GM18870 (cell line): ENCODE results near the gene NMRK1.
A peak's percentile ranks its signal among the peaks of the same experiment; 100 is the strongest.

Experiments used
- ATAC-seq: cut with Tn5 transposase; IDR thresholded peaks from one replicate; pipeline ENCODE4 v1.9.1; 2021; ENCODE audit warnings: moderate library complexity; ENCODE audit not compliant: unreplicated experiment

Gene NMRK1

GRCh38 chr9:75102177-75102790 is 14.3 kb upstream of the NMRK1 start:
- ATAC-seq = no peak

GRCh38 chr9:75101004-75101588 is 13.1 kb upstream of the NMRK1 start:
- ATAC-seq = no peak

GRCh38 chr9:75096796-75097195 is 8.8 kb upstream of the NMRK1 start:
- ATAC-seq = no peak

- ATAC-seq = no peak
Observed at GRCh38 chr9:75092766-75093165, 4.8 kb upstream of the NMRK1 start.

DNA sequence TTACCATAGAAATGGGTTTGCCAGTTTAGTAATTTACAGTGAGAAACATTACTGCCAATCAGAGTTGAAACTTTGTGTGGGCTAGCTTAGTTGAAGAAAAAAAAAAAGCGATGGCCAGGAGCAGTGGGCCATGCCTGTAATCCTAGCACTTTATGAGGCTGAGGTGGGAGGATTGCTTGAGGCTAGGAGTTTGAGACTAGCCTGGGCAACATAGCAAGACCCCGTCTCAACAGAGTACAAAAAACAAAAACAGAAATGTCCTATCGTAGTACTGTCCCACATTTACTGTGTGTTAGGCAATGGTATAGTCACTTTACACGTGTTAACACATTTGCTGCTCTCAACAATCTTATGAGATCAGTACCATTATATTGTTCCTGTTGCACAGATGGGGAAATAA is 2.6 kb upstream of the NMRK1 start:
- ATAC-seq = no peak

DNA sequence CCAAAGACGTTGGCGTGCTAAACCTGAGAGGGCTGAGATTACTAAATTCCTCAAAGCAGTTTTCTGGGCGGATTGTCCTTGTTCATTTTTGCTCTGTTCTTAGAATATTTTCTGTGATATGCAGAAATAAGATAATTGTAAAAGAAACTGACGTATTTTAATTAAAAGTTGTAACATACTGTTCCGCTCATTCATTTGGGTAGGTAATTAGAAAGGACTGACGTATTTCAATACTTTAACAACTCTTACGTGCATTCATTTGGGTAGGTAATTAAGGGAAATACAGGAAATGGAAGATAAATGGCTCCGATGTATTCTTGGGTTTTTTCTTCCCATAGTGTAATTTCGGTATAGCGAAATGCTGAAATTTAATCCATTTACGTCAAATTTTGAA is 1.4 kb upstream of the NMRK1 start:
- no peak for ATAC-seq

- ATAC-seq = peak; percentile 44
Observed at GRCh38 chr9:75088646-75089372, 854 bp upstream of the NMRK1 start.

GRCh38 chr9:75087289-75087823 is 599 bp downstream of the NMRK1 start:
- ATAC-seq = peak; percentile 38

DNA sequence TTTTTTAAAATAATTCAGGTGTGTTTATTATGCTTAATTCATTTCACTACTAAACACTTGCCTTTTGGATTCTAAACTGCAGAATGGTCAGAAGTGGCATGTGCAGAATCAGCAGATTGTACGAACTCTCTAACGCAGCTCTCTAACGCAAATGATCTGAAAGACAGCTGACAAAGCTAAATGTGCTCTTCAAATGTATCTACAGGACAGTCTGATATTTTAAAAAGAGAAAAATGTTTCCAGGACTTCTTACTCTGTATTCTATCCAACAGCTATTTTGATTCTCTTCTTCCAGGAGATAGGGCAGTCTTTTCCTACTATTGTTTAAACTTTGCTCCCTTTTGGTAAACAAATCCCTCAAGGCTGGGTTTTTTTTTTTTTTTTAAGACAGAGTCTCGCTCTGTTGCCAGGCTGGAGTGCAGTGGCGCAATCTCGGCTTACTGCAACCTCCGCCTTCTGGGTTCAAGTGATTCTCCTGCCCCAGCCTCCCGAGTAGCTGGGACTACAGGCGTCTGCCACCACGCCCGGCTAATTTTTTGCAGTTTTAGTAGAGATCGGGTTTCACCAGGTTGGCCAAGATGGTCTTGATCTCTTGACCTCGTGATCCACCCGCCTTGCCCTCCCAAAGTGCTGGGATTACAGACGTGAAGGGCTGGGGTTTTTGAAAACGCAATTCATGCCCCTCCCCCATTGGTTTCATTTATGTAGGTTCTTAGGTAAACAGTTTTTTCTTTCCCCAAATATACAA is 1.2 kb downstream of the NMRK1 start:
- ATAC-seq = no peak

- no peak for ATAC-seq
Observed at GRCh38 chr9:75085640-75086039, 2.3 kb downstream of the NMRK1 start.

GRCh38 chr9:75084081-75084672 is 3.8 kb downstream of the NMRK1 start:
- no peak for ATAC-seq

DNA sequence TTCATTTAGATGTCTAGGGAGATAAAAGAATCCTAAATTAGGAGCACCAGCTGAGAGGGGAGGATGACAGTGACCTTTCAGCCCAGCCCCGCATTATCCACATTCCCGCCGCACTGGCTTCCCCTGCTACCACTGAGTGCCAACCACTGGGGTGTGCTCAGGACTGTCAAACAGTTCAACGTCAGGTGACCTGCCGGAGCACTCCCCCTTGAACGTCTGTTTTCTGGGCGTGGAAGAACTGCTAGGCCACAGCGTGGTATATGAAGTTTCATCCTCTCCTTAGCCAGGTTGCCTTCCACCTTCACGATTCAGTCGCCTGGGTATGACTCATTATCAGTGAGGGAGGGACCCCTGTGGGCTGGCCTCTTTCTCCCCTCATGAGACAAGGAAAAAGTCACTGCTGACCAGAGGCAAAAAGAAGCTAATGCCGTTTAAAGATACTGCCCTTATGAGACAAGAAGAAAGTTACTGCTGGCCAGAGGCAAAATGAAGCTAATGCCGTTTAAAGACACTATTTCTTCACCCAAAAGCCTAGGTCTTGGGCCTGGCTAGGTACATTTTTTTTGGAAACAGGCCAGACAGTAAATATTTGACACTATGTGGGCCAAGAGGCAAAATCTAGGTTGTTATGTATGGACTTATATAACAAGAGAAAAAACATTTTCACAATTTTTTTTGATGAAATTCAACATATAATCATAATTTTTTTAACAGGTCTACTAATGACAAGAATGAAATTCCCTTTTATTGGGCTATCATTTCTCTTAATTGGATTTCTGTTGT is 4.6 kb downstream of the NMRK1 start:
- no peak for ATAC-seq

DNA sequence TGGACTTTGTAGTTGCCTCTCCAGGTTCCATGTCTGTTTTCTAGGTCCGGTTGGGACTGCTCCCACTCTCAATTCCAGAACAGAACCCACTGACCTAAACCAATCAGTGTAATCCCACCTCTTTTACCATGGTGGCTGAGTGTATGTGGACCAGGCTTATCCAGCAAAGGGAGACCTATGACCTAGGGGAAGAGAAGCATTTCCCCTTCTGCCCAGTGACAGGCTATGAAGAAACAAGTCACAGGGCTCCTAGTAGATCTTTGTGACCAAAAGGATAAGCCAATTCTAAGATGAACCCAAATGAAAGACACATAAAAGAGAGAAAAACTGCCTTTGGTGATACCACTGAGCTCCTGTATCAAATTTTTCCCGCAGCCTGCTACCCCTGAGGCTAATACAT is 6.3 kb downstream of the NMRK1 start:
- no peak for ATAC-seq

GRCh38 chr9:75072895-75073294 is 15.1 kb downstream of the NMRK1 start:
- ATAC-seq = no peak

- peak; percentile 59 for ATAC-seq
Observed at GRCh38 chr9:75071530-75072122, 16.3 kb downstream of the NMRK1 start.

GRCh38 chr9:75069171-75069570 is 18.8 kb downstream of the NMRK1 start:
- no peak for ATAC-seq

- ATAC-seq = no peak
Observed at GRCh38 chr9:75067894-75068293, 20.1 kb downstream of the NMRK1 start.

- ATAC-seq = no peak
Observed at GRCh38 chr9:75065510-75065909, 22.4 kb downstream of the NMRK1 start.

DNA sequence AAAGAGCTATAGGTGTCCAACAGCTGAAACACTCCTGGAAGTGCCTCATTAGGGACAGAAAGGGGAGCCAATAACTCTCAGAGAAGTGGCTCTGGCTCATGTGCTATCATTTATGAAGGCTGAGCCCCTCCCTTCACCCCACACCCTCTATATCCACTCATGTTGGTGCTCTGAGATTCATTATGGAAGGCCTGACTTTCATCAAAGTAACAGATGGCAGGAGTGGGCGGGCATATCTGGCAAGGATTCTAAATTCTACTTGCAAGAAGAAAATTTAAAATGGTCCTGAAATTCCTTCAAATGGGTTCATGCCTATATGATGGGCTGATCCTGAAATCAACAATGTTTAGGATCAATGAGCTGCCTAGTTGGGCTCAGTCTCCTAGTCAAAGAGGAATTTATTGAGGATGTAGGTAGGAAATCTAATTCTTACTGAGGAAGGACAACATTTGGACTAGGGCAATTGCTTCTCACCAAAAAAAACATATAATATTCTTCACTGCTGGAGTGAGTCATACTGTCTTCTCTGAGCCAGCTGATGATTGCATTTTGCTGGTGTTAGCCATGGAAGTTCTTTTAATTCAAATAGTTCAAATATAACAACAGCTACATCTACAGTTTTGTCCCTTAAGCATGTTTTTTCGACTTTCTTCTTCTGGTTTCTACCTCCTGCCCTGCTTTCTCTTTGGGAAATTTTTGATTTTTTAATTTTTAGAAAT is 23.5 kb downstream of the NMRK1 start:
- no peak for ATAC-seq
